Stimulated activated CD8-positive, alpha-beta memory T cell treated with anti-CD3 and anti-CD28 coated beads, Interleukin-4, amount 100 ng/mL, for 1 hour (primary cell): Measurements from ENCODE around the gene PLEKHH3.
"Not testable (repeated sequence)": the region's sequence is repeated elsewhere in the genome, so short reads cannot be mapped to it uniquely, and the experiment has no call there.

Experiments
- DNase-seq, 2 donors: peaks; one replicate each; pipeline ENCODE4 v3.0.0-alpha.2; 2020; ENCODE audit warnings: low read depth in 2 of 2, low spot score in 1 of 2

PLEKHH3 gene

DNA sequence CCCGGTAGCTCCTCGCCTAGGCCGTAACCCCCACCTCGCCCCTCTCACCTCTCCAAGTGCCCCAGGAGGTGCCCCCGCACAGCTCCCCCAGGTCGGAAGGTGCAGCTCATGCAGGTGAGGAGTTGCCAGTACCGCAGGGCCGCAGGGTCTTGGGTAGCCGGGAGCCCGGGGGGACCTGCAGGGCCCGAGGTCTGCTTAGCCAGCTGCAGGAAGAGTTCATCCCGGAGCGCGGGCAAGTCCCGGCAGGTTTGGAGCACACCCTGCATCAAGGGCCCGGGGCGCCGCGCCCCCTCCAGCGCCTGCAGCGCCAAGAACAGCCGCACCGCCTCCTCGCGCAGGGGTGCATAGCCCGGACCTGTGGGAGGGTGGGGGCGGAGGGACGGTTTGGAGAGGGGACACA, 4.8 kb downstream of the PLEKHH3 start:
- no peak for DNase-seq

DNA sequence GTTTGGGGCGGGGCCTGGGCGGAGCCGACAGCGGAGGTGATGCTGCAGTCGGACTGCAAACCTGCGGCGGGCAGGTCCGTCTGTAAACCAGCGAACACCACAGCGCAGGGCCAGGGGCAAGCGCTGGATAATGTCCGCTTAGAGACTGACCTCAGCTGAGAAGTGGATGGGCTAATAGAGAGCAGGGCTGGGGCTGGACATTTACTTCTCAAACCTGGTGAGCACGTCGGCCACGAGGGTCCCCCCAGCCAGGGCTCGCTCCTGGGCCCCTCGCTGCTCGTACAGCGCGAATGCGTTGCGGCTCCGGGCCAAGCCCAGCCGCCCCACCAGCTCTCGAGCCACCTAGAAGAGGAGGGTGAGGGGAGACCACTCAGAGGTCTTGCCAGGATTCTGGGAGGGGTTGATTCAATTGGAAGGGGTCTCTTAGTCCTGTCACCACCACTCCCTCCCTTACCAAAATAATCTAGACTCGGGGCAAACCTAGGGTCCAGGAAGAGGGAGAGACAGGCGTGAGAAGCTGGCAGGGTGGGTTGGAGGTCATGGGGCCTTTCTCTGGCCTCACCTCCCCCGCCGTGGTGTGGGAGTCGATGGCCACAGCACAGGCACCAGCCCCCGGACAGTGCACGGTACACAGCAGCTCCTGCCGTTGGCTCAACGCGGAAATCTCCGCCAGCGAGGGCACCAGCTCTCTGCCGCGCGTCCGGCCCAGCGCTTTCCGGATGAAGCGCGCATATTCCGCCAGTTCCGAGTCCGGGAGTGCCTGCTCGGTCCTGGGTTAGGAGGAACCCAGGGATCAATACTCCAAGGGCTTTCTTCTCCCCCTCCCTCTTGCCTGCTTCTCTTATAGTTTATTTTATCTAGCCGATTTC, 5.8 kb downstream of the PLEKHH3 start:
- no peak for DNase-seq

DNA sequence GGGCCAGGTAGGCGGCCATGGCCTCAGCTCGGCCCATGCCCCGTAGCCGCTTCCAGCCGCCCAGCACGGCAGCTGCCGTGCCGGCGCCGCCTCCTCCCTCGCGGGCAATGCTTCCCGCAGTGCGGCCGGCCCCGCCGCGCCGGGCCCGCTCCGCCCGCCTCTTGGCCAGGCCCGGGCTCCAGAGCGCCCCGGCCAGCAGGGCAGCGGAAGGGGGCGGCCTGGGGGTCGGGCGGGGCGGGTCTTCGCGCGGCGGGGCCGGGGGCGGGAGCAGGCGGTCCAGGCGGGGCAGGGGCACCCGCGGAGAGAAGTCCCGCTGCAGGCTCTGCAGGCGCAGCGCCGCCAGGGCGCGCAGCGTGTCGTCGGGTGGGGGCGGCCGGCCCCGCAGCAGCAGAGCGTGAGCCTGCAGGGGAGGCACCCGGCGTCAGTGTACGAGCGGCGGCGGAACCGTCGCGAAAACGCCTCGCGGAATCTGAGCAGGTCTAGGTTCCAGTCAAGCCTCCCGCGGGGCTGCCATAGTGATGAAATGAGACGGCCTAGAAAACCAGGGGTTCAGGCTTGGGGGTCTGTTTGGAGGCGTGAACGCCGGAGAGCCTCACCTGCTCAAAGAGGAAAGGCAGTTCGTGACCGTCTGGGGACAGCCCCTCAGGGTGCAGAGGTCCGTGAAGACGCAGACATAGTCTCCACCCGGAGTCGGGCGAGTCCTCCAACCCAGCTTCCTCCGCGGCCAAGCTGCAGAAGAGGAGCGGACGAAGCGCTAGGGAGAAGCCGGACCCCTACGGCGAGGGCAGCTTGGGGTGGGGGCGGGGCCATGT, 6.6 kb downstream of the PLEKHH3 start:
- DNase-seq, result no peak

DNA sequence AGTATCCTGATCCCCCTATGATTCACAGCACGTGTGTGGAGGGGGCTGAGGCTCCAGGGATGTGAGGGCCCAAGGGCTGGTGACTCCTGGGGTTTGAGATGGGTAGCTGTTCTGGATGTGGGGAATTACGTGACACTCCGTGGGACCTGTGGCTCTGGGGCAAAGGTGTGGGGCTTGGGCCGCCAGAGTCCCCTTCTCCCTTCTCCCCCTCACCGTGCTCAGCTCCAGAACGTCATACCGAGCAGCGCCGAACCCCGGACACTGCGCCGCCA, 7.2 kb downstream of the PLEKHH3 start:
- DNase-seq, result no peak

DNA sequence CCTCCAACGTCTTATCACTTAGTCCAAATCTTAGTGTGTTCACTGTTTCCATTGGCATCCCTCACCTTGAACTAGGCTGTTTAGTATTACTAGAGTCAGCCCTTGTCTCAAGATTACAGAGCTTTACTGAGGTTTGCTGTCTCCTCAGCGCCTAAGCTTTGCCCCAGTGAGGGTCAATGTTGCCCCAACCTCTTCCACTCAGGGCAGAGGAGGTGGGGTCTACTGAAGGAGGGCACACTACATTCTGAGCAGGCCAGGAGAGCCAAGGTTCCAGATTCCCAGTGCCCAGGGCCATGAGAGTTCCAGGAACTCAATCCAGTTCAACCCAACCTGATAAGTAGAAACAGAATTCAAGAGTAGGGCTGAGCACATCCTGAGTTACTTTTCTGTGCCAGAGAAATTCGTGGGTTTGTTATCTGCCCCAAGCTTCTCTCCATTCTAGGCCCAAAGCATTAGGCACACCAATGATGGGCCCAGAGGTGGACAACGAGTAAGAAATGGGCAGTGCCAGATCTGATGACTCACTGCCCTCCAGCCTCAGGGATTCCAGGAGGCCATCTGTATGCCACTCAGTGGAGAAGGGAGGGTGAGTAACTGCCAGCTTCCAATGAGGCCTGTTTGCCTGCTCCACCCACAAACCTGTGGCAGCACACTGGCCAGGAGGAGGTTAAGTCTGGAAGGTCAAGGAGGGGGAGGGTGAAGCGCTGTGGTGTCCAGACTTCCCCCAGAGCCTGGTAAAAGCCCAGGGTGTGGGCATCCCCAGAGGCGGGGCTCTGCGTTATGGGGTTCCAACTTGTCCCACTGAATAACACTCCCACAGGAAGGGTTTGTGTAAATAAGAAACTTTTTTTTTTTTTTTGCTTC, 9.5 kb downstream of the PLEKHH3 start:
- no peak for DNase-seq

DNA sequence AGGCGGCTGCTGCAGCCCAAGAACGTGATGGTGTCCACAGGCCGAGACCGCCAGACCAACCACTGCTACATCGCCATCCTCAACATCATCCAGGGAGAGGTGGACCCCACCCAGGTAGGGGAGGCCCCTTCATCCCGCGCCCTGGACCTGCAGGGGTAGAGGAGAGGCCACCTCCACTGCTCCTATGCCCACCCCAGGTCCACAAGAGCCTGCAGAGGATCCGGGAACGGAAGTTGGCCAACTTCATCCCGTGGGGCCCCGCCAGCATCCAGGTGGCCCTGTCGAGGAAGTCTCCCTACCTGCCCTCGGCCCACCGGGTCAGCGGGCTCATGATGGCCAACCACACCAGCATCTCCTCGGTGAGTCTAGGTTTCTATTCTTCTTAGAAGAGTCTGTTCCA, 10.7 kb downstream of the PLEKHH3 start:
- DNase-seq, result not testable (repeated sequence)

DNA sequence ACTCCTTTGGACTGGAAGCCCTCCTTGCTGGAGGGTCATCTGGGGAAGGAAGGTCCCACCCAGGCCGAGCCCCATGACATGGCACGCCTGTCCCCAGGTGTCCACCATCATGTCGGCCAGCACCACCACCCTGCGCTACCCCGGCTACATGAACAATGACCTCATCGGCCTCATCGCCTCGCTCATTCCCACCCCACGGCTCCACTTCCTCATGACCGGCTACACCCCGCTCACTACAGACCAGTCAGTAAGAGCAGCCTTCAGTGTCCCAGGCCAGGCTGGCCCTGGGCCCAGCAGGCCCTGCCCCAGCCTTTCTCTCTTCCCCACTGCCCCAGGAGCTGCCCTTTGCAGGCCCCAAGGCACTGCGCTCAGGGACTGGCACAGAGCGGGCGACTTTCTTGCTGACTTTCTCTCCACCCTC, 11.2 kb downstream of the PLEKHH3 start:
- no peak for DNase-seq

DNA sequence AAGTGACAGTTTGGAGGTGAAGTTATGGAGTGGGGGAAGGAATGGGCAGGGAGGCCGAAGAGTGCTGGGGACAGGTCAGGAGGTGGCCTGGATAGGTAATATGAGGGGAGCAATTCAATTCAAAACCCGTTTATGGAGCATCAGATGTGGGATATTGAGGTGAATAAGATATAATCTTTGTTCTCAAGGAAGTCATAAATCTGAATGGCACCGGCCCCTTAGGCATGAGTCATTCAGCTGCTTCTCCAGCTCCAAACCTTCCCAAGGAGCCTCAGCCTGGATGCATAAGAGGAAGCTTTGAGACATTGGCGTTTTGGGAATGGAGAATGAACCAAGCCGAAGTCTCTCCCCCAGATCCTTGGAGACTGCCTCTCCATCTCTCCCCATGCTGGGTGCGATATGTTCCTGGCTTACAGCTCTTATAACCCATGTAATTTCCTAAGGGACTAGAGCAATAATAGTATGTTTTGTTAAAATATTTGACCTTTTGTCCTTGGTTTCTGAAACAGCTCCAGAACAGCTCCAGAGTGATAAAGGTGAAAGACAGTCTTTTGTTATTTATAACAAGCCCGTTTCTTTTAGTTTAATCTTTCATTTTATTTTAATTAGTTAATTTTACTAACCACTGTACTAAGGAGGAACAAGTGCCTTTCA, 16.0 kb downstream of the PLEKHH3 start:
- DNase-seq, result no peak

DNA sequence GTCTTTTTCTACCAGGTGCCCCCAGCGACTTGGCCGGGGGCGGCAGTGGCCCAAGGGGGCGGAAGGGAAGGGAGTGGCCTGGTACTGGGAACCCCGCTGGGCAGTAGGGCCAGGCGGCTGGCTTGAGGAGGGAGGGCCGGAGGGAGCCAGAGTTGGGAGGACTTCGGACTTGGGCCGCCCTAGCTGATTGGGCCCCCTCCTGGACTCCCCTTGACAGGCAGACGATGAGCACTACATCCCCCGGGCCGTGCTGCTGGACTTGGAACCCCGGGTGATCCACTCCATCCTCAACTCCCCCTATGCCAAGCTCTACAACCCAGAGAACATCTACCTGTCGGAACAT, 16.9 kb downstream of the PLEKHH3 start:
- DNase-seq, result not testable (repeated sequence)

DNA sequence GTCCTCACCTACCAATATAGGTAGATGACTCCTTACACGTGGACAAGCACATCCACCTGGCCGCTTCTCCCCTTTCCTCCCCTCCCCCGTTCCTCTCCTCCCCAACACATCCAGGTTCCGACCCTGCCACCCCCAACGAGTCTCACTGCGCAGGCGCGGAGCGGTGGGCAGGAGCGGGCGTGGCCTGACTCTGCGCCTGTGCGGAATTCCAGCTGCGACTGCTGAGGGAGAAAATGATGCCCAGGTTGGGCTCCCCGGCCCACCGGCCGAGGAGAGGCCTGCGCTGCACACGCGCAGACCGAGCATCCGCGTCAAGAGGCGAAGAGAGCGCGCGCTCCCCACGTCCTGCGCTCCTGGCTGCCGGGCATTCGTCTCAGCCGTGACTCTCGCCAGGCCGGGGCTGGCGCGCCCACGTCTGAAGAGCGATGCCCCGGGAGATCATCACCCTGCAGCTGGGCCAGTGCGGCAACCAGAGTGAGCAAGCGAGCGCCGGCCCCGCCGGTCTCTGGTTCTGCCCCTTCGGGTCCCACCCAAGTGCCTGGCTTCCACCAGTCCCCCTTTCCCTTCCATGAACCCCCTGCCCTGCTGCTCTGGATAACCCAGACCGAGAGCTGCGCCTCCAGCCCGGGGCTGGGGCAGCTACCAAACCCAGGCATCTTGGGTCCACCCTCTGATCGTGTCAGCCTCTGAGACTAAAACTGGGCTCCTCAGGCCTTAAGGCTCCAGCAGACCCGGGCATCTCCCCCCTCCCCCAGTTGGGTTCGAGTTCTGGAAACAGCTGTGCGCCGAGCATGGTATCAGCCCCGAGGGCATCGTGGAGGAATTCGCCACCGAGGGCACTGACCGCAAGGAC, 17.5 kb downstream of the PLEKHH3 start, which contains the start of gene TUBG2:
TUBG2 (plus strand) TSS at position 206 of the 853 bp plus-strand sequence; CDS start at position 426, 220 bp downstream.
- peak in 1 of 2 donors; percentile 61 for DNase-seq

DNA sequence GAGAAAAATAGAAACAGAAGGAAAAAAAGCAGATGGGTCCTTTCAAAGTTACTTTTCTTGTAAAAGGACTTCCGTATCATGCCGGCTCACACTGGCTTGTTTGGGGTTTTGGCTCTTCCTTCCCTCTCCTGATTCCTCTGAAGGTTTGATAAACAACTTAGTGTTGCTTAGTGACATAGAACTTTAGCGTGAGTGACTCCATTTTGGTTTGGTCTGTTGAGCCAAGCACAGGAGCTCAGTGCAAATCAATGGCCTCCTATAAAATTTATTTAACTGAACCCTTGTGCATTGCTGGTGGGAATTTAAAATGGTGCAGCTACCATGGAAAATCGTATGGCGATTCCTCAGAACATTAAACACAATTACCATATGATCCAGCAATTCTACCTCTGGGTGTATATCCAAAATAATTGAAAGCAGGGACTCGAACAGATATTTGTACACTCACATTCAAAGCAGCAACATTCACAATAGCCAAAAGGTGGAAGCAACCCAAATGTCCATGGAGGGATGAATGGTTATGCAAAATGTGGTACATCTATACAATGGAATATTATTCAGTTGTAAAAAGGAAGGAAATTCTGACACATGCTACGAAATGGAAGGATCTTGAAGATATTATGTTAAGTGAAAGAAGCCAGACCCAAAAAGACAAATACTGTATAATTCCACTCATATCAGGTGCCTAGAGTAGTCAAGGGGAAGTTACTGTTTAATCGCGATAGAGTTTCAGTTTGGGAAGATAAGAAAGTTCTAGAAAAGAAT, 18.8 kb downstream of the PLEKHH3 start:
- DNase-seq, result no peak

DNA sequence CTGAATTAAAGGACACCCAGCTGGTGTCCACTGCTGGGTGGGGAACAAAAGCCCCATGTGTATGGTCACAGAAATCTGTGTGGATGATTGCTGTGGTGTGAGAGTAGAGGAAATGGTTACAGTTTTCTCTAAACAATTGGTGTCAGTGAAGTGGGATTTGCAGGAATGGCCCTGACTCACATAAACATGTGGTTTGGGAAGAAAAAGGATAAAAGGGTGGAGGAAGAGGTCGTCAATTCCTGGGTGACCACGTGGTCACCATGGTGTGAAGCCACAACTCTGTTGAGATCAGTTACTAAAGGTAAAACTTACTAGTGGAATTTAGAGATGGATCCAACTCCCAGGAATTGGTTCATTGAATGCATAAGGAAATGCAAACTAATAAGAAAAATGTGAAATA, 21.3 kb downstream of the PLEKHH3 start:
- DNase-seq, result no peak

DNA sequence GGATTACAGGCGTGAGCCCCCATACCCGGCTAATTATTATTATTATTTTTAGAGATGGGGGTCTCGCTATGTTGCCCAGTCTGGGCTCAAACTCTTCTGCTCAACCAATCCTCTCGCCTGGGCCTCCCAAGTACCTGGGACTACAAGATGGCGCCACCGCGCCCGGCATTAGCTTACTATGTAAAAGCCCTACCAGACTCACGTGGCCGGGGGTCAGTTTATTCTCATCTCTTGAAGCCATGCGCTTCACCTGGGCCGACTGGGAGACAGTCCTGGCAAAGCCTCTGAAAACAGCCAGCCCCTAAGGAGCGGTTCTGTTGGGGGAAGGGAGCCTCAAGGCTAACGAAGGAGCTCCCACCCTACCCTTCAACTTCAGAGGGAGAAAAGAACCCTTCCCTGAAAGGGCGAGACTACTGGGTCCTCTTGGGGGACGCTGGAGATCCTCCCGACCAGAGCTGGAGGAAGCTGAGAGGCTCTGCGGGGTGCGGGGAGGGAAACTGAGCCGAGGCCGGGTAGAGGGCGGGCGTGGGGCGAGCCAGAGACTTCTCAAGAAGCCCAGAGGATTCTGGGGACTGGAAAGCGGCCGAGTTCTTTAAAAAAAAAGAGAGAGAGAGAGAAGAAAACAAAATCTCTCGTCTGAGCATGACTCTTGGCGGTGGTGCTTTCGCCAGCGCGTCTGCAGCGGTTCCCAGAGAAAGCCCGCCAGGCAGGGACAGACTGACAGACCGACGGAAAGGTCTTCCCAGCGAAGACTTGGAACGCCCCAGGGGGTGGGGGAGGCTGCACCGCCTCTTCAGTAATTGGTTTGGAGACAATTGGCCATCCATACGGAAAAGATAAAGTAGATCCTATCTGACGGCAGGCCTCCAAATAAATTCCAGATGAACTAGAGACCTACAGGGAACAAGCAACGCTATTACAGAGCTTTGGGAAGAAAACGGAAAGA, 23.3 kb downstream of the PLEKHH3 start:
- DNase-seq, result no peak

DNA sequence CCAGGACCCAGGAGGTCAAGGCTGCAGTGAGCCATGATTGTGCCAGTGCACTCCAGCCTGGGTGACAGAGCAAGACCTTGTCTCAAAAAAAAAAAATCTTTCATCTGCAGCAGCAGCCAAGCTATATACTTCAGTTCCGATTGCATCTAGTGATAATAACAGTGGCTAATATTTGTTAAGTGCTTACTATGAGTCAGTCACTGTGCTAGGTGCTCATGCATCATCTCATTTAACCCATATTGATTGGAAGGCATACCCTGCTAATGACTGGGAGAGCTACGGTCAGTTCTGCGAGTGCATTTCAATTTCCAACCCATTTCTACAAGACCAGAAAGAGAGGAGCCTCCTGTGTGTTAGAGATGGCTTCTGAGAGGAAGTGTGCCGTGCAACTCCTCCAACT, 25.4 kb downstream of the PLEKHH3 start:
- DNase-seq, result no peak

DNA sequence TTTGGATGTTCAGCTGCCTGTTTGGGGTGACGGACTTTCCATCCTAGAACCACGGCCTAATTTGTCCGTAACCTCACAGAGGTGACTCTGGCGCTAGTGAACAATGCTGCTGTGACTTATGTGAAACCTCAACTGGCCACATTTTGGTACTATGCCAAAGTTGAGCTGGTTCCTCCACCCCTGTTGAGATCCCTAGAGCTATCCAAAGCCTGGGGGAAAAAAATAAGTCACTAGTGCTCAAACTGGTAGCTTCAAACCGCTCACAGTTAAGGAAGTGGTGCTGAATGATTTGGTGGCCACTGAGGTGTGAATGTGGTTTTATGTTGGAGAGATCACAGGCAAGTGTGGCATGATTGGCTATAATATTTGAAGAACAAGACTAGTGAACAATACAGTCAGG, 29.0 kb downstream of the PLEKHH3 start:
- DNase-seq, result no peak

DNA sequence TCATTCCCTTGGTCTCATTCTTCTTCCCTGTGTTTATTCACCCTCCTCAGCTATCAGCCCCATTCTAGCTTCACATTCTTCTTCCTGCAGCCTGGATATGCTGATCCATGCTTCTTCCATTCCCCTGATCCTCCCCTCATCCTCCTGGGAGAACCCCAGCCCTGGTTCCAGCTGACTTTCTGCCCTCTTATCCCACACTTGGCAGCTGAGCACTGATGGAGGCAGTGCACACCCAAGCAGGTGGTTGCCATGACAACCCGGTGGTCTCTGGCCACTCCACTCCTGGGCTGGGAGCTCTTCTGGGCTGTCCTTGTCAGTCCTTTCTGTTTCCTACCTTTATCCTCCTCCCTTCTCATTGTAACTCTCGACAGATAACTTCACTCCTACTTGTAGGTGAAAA, 34.5 kb downstream of the PLEKHH3 start:
- no peak for DNase-seq

DNA sequence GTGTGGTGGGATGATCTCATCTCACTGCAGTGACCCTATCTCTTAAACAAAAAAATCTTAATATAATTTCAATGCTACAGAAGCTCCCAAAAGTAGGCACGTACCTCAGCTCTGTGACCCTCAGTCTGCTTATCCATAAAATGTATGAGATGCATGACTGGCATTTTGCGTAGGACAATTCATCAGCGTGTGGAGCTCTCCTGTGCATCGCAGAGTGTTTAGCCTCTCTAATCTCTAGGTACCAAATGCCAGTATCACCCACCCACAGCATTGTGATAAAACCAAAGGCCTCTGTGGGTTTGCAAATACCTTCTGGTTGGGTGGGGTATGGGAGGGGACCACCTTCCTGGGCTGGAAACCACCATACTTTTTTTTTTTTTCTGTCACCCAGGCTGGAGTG, 36.7 kb downstream of the PLEKHH3 start:
- DNase-seq, result no peak

DNA sequence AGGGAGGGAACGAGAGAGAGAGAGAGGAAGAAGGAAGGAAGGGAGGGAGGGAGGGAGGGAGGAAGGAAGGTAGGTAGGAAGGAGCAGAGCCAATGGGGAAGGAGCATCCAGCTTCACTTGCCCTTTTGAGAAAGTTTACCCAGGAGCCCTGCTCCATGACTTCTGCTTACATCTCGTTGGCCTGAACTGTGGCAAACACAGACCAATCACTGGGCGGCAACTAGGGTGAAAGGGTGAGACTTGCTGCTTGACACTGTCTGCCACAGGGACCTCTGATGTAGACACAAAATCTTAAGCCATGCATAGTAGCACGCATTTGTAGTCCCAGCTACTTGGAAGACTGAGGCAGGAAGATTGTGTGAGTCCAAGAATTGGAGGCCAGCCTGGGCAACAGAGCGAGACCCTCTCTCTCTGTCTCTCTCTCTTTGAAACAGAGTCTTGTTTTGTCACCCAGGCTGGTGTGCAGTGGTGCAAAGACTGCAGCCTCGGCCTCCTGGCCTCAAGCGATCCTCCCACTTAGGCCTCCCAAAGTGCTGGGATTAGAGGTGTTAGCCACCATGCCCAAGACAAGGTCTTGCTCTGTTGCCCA, 37.2 kb downstream of the PLEKHH3 start:
- DNase-seq, result no peak
